22Rv1 (cell line): ENCODE results near the gene ADA.
"Not testable (repeated sequence)": the region's sequence is repeated elsewhere in the genome, so short reads cannot be mapped to it uniquely, and the experiment has no call there.

Source experiments
- H3K27ac ChIP-seq: fragments of 450-650 bp; 2 replicates; pipeline ENCODE4 v1.5.1; 2017
- ZFX ChIP-seq: fragments of 450-650 bp; IDR thresholded peaks from 2 replicates; pipeline ENCODE4 v1.6.1; 2017; ENCODE audit warnings: antibody characterized with exemption, borderline replicate concordance
- TF ChIP-seq, protein P1 (sequence below): fragments of 450-650 bp; IDR thresholded peaks from 2 replicates; pipeline ENCODE4 v1.5.1; 2017; ENCODE audit warnings: mild to moderate bottlenecking

Gene ADA

DNA sequence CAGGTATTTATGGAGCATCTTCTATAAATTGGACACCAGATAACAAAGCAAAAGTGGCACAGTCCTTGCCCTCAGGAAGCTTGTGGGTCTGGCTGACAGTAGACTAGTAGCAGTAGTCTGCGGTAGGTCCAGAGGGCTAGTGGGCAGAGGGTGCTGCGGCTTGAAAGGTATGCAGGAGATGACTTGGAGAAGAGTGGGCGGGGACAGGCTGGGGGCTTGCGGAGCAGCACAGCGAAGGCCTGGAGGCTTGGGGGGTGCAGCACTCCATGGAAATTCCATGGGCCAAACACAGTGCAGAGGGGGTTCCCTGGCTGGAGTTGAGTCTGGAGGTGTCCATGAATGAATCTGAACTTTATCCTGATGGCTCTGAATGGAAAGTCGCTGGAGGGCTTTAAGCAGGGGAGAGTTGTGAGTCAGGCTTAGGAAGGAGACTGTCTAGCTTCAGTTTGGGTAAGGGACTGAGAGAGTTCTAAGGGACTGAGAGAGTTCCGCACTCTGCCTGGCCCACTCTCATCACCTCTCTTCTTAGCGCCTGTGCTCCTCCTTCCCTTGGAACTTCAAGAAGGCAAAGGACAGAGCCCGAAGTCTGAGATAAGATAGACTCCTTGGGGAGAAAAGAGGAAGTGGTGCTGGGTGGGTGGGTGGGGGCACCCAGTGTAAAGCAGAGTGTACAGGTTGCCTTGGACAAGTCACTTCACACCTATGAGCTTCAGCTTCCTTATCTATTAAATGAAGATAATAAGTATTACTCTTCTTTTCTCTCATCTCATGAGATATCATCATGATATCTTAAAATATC lies 60.3 kb downstream of the ADA start:
- H3K27ac ChIP-seq: no peak overlapping the region
- TF ChIP-seq, protein P1, sequence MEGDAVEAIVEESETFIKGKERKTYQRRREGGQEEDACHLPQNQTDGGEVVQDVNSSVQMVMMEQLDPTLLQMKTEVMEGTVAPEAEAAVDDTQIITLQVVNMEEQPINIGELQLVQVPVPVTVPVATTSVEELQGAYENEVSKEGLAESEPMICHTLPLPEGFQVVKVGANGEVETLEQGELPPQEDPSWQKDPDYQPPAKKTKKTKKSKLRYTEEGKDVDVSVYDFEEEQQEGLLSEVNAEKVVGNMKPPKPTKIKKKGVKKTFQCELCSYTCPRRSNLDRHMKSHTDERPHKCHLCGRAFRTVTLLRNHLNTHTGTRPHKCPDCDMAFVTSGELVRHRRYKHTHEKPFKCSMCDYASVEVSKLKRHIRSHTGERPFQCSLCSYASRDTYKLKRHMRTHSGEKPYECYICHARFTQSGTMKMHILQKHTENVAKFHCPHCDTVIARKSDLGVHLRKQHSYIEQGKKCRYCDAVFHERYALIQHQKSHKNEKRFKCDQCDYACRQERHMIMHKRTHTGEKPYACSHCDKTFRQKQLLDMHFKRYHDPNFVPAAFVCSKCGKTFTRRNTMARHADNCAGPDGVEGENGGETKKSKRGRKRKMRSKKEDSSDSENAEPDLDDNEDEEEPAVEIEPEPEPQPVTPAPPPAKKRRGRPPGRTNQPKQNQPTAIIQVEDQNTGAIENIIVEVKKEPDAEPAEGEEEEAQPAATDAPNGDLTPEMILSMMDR: no peak
- TF ChIP-seq ZFX: no peak

DNA sequence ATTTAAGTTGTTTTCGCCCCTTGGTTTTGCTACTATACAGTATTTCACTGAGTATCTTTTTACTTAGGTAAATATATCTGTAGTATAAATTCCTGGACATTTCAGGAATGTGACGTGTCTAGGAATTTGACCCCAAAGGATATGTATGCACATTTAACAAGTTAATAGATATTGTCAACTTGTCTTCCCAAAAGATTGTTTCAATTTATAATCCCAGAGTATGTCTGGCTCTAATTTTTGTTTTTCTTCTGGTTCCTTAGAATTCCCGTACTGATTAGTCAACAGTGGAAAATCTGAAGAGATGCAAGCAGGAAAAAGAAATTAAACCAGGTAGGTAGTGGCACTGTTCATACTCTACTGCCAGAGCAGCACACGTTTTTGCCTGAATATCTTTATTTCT lies 62.0 kb downstream of the ADA start:
- TF ChIP-seq, protein P1: no peak
- TF ChIP-seq ZFX: no peak
- H3K27ac ChIP-seq: no peak overlapping the region

DNA sequence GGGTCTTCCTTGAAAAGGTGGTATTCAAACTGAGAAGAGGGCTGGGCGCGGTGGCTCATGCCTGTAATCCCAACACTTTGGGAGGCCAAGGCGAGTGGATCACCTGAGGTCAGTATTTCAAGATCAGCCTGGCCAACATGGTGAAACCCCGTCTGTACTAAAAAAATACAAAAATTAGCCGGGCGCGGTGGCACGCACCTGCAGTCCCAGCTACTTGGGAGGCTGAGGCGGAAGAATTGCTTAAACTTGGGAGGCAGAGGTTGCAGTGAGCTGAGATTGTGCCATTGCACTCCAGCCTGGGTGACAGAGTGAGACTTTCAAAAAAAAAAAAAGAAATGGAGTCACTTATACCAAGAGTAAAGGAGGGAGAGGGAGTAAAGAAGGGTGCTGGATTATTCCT lies 63.2 kb downstream of the ADA start:
- not testable (repeated sequence) for H3K27ac ChIP-seq

DNA sequence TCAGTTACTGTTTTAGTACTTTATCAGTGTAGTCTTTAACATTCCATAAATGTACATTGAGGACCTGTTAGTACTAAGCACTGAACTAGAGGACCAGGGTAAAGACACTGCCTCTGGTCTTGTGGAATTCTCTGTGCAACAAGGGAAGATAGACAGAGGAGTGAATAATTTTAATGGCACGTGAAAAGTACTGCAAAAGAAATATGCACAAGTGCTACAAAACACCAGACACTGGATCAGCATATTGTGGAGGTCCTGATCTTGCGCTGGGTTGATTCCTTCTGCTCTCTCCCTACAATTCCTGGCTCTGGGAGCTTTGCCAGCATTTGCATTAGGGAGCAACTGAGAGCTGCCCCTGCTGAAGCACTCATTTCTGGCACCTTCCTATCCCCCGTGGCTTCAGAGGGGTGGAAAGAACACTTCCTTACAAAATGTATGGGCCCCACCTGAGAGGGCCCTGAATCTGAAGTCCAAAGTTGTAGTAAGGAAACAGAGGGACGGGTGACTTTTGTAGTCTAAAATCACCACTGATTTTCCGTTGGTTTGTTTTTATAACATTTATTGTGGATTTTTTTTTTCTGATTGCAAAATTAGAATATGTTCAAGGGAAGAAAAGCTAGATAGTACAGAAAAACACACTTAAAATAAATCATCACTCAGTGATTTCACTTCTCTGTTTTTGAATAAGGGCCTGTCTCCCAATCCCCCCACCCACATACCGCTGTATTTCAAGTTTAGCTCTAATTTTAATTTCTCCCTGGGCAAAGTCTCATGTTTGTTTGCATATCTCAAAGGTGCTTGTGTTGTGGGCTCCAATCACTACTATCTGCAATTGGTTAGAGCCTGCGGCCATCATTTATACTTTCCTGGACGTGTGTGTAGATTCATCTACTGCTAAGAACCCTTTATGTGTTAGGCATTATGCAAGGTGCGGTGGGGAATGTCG lies 64.2 kb downstream of the ADA start:
- no peak overlapping the region for H3K27ac ChIP-seq
- TF ChIP-seq ZFX: no peak

DNA sequence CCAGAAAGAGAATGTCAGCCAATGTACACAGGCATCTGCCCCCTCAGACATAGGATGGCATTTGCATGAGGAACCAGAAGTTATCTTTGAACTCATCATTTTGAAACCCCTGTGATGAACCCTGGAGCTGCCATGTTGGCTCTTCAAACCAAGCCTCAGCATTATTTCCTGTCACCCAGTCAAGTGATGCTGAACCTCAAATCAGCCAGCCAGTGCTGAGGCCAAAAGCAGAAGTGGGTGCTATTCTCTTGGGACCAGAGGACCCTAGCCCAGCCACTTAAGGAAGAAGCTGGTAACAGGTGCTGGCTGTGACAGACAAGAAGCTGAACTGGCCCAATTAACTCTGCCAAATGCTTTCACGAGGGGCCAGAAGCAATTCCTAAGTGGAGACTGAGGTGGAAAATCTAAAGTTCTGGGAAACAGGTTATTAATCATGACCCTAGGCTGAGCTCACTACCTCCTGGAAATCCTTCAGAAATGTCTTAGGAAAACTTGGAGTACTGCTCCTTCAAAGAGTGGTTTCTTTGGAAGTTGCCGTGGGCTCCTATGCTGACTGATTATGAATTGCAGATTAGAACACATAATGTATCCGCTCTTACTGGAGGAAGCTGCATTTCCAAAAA lies 65.1 kb downstream of the ADA start:
- no peak overlapping the region for H3K27ac ChIP-seq
- TF ChIP-seq, protein P1: no peak
- no peak for TF ChIP-seq ZFX

DNA sequence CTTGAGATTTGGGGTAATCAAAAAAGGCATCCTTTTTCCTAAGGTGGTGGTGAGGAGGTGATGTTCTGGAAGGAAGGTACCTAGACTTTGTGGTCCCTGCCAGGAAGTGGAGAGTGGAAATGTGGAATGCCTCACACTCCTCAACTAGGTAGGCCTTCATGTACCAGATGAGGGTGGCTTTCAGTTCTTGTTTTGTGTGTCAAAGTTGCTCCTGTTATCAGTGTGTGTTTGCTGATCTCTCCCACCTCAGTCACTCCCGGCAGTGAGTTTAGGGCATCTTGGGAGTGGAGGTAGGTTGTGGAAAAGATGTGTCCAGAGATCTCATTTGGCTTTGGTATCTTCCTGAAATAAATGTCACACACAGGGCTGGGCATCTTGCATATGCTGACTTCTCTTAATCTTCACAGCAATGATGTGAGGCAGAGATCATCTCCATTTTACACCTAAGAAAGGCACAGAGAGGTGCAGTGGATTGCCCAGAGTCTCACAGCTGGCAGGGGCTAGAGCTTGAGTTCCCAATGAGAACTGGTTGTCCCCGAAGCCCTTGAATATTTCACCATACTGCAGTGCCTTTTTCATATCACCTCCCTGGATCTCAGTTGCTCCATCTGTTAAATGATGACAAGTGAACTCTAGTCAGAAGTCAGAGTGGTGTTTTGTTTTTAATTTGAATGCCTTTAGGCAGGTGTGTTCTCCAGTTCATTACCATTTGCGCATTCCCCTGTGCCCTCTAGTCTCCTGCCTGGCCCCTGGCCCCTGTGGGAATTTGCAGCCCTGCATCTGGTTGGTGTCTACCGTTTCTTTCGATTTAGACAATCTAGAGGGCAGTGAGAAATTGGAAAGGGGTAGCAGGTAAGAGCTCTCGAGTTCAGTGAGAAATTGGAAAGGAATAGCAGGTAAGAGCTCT lies 66.2 kb downstream of the ADA start:
- no peak overlapping the region for H3K27ac ChIP-seq
- TF ChIP-seq, protein P1: no peak
- TF ChIP-seq ZFX: no peak

DNA sequence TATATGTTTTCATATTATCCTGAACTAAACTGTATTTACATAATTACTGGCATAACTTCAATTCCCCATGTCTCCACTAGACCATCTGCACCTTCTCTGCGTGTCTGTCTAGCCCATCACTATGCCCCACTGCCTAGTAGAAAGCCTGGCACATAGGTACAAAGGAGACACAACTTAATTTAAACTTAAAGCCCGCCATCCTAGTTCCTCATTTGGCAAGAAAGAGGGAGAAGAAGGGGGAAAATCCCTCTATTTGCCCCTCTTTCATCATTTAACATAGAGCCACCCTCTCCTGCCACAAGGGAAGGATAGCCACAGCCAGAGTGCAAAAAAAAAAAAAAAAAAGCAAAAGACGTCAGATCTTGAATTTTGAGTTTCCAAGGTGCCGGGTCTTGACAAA lies 67.3 kb downstream of the ADA start:
- H3K27ac ChIP-seq: no peak overlapping the region

More for the DNA sequence above, 67.3 kb downstream of the ADA start:
- TF ChIP-seq ZFX: no peak
- TF ChIP-seq, protein P1: no peak
